ENCODE results near the gene CYYR1.

CYYR1 gene

DNA sequence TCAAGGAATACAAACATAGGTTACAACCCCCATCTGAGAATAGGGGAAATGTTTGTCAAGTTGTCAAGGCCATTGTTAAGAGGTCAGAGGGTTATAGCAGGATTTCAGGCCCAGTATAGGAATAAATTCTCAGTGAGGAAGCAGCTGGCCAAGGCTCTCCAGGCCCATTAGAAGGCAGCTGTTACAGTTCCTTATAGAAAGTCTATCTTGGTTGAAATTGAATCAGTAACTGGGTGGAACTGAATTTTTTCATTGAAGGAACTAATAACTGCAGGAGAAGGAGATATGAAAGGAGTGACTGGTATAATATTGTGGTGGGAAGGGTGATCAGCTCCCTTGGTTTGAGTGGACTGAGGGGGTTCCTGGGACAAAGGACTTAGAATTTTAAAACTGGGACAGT is 134.1 kb downstream of the CYYR1 start:
- Histone ChIP-seq H3K4me1 (no peaks in the 10 kb centered on the region), H3K36me3 (no peaks in the 10 kb centered on the region), H3K27ac (no peak overlapping the region), H3K27me3 (no peaks in the 10 kb centered on the region), H3K4me3 (no peak overlapping the region), H3K9me3 (no peaks in the 10 kb centered on the region)
- intact Hi-C loops (cut with DNase I; ENCODE audit: low total_unique reads), result no loop called here
- TF ChIP-seq, protein P1, sequence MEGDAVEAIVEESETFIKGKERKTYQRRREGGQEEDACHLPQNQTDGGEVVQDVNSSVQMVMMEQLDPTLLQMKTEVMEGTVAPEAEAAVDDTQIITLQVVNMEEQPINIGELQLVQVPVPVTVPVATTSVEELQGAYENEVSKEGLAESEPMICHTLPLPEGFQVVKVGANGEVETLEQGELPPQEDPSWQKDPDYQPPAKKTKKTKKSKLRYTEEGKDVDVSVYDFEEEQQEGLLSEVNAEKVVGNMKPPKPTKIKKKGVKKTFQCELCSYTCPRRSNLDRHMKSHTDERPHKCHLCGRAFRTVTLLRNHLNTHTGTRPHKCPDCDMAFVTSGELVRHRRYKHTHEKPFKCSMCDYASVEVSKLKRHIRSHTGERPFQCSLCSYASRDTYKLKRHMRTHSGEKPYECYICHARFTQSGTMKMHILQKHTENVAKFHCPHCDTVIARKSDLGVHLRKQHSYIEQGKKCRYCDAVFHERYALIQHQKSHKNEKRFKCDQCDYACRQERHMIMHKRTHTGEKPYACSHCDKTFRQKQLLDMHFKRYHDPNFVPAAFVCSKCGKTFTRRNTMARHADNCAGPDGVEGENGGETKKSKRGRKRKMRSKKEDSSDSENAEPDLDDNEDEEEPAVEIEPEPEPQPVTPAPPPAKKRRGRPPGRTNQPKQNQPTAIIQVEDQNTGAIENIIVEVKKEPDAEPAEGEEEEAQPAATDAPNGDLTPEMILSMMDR (IDR thresholded peaks at IDR 0.05), result no peak
- DNase-seq, result no peak

DNA sequence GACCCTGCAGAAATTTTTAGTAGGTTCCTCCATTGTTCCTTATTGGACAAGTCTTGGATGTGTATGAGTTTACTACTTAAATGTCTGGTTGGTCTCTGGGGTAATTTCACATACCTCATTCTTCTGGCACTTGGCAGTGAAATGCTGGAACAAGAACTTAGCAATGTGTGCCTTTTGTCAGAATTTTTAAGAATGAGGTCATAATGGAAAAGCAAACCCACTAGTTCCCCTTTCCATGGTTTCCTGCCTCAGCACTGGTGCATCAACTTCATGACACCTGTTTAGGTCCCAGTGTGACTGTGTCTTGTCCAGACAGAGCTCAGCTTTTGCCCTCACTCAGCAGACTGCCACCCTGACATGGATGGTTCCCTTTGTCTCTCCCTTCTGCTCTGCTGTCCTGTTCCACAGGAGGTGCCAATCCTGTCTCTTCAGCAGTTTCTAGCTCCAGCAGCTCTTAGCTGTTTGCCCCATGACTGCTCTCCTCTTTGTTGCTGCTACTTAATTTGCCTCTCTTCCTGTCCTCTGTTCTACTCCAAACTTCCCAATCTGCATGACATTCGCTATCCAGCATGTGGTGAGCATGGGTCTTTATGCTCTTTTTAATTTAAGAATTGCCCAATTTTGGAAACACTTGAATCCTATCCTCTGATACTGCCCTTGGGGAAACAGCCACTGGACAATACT is 135.6 kb downstream of the CYYR1 start:
- Histone ChIP-seq H3K27me3 (no peaks in the 10 kb centered on the region), H3K9me3 (no peaks in the 10 kb centered on the region), H3K4me3 (no peak overlapping the region), H3K27ac (no peak overlapping the region), H3K36me3 (no peaks in the 10 kb centered on the region), H3K4me1 (no peaks in the 10 kb centered on the region)
- TF ChIP-seq, protein P1 (IDR thresholded peaks at IDR 0.05), result no peak
- DNase-seq, result no peak
- intact Hi-C loops (cut with DNase I; ENCODE audit: low total_unique reads), result no loop called here

DNA sequence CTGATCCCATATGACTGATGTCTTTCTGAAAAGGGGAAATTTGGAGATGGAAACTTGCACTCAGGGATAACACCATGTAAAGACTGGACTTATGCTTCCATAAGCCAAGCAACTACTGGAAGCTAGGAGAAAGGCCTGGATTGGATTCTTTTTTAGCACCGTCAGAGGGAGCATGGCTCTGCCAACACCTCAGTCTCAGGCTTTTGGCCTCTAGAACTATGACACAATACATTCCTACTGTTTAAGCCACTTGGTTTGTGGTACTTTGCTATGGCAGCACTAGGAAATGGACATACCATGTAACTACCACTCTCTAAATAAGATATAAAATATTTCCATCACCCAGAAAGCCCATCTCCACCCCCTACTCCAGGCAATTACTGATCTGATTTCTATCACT is 139.7 kb downstream of the CYYR1 start:
- Histone ChIP-seq H3K4me1 (no peaks in the 10 kb centered on the region), H3K27ac (no peak overlapping the region), H3K9me3 (no peaks in the 10 kb centered on the region), H3K4me3 (no peak overlapping the region), H3K36me3 (no peaks in the 10 kb centered on the region), H3K27me3 (no peaks in the 10 kb centered on the region)
- TF ChIP-seq, protein P1 (IDR thresholded peaks at IDR 0.05), result no peak
- intact Hi-C loops (cut with DNase I; ENCODE audit: low total_unique reads), result no loop called here
- no peak for DNase-seq

DNA sequence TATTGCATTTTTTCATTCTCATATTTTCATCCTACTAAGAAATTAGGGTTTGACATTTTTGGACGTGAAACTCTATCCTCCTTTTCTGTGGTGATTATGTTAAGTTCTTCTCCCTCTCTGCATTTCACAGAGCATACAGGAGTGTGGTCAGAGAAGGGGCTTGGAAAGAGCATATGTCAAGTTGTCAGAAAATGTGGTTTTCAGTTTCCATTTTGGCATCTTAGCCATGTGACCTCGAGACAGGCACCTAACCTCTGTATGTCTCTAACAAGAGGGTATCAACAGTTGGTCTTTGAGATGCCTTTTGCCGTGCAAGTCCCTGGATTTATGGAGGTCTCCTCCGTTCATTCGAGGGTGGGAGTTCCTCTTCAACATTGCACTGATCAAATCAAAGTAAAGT is 140.7 kb downstream of the CYYR1 start:
- intact Hi-C loops (cut with DNase I; ENCODE audit: low total_unique reads), result no loop called here
- DNase-seq, result no peak
- Histone ChIP-seq H3K4me1 (no peaks in the 10 kb centered on the region), H3K27ac (no peak overlapping the region), H3K4me3 (no peak overlapping the region), H3K27me3 (no peaks in the 10 kb centered on the region), H3K9me3 (no peaks in the 10 kb centered on the region), H3K36me3 (no peaks in the 10 kb centered on the region)
- TF ChIP-seq, protein P1 (IDR thresholded peaks at IDR 0.05), result no peak

DNA sequence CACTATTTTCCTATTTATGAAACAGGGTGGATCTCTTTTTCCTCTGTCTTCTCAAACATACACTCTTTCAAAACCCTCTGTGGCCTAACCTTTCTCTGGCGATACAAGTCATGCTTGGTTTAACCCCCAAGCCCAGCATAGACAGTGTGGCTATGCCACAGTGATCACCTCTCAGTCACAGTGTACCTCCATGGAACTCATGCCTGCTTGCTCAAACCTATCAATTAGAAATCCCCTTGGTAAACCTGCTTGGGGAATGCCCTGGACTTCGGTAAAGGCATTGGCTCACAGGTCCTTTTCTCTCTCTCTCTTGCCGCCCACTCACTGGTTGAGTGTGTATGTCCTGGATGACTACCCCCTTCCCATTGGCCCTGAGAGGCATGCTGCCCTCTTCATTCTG is 147.5 kb downstream of the CYYR1 start:
- Histone ChIP-seq H3K9me3 (no peaks in the 10 kb centered on the region), H3K4me3 (no peak overlapping the region), H3K27me3 (no peaks in the 10 kb centered on the region), H3K36me3 (no peaks in the 10 kb centered on the region), H3K4me1 (no peaks in the 10 kb centered on the region), H3K27ac (no peak overlapping the region)
- TF ChIP-seq, protein P1 (IDR thresholded peaks at IDR 0.05), result no peak
- intact Hi-C loops (cut with DNase I; ENCODE audit: low total_unique reads), result no loop called here
- DNase-seq, result no peak

DNA sequence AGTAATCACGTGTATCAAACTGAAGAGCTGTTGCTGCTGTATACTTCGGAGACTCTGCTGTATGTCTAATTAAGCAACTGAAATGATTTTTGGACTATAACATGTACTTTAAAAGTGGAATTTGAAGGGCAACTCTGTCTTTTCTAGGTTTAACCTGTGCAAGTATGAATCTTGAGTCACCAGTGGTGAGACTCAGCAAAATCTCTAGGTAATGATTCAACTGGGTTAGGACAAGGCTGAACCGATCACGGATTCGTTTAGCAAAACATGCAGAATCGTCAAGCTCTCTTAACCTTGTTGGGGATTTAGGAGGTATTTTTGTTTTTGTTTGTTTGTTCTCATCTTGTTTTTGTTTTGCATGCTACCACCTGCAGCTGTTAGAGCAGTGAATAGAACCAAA is 149.6 kb downstream of the CYYR1 start:
- Histone ChIP-seq H3K27ac (no peak overlapping the region), H3K27me3 (no peaks in the 10 kb centered on the region), H3K4me3 (no peak overlapping the region), H3K36me3 (no peaks in the 10 kb centered on the region), H3K4me1 (no peaks in the 10 kb centered on the region), H3K9me3 (no peaks in the 10 kb centered on the region)
- DNase-seq, result no peak
- TF ChIP-seq, protein P1 (IDR thresholded peaks at IDR 0.05), result no peak
- intact Hi-C loops (cut with DNase I; ENCODE audit: low total_unique reads), result no loop called here
